Caco-2 (cell line): ENCODE data around the gene NTRK2. TPM values are rescaled to one million over a fixed set of nuclear protein-coding genes. Genes with fewer than 3 reads are reported as not detected.

Experiments
- BruUV-seq: library from RNA; stranded (reverse); fragments of 400-500 nt; replicated peaks from 2 replicates; lab custom pipeline; 2021; lab: Mats Ljungman, UMichigan
- CTCF ChIA-PET: fragments of 300-600 bp; sonication (Branson Sonifier 250); formaldehyde crosslinking; loops from one replicate; lab custom pipeline; 2022; ENCODE audit warnings: antibody characterized with exemption; lab: Charles Lee
- POLR2A ChIA-PET: fragments of 300-600 bp; sonication (Branson Sonifier 250); formaldehyde crosslinking; loops from one replicate; lab custom pipeline; 2022; ENCODE audit warnings: antibody characterized with exemption; lab: Charles Lee
- DNase-seq, 2 experiments: peaks; one replicate each; pipeline versions ENCODE4 v3.0.0 to v3.0.0-alpha.2; 2020 to 2022
- H3K27me3 ChIP-seq: replicated peaks from 2 replicates; pipeline ENCODE4 v1.6.0; 2011; ENCODE audit warnings: low read length; ENCODE audit not compliant: control insufficient read depth, insufficient read depth
- H3K36me3 ChIP-seq: 2 replicates; pipeline ENCODE4 v1.5.1; 2011; ENCODE audit warnings: low read length; ENCODE audit not compliant: control insufficient read depth, insufficient read depth
- H3K4me1 ChIP-seq: fragments of 250-450 bp; sonication (Bioruptor Pico); 2 replicates; pipeline ENCODE4 v1.5.1; 2020; ENCODE audit warnings: mild to moderate bottlenecking
- H3K4me3 ChIP-seq: 2 replicates; pipeline ENCODE4 v1.5.1; 2011; ENCODE audit warnings: low read depth, mild to moderate bottlenecking, control low read depth, low read length
- H3K9me3 ChIP-seq: fragments of 250-450 bp; sonication (Bioruptor Pico); 2 replicates; pipeline ENCODE4 v1.5.1; 2020; ENCODE audit warnings: mild to moderate bottlenecking, moderate library complexity
- H3K27ac Mint-ChIP-seq: one replicate; pipeline ENCODE4 v1.8.0; 2022; ENCODE audit warnings: mixed read lengths; ENCODE audit not compliant: unreplicated experiment
- H3K27me3 Mint-ChIP-seq: one replicate; pipeline ENCODE4 v1.8.0; 2022; ENCODE audit warnings: mixed read lengths; ENCODE audit not compliant: insufficient read depth, unreplicated experiment
- H3K36me3 Mint-ChIP-seq: one replicate; pipeline ENCODE4 v1.8.0; 2022; ENCODE audit warnings: mild to moderate bottlenecking, mixed read lengths; ENCODE audit not compliant: insufficient read depth, unreplicated experiment
- H3K4me1 Mint-ChIP-seq: one replicate; pipeline ENCODE4 v1.8.0; 2022; ENCODE audit warnings: low read depth, mixed read lengths; ENCODE audit not compliant: unreplicated experiment
- H3K4me3 Mint-ChIP-seq: one replicate; pipeline ENCODE4 v1.8.0; 2022; ENCODE audit warnings: mild to moderate bottlenecking, moderate library complexity, mixed read lengths; ENCODE audit not compliant: unreplicated experiment
- H3K9me3 Mint-ChIP-seq: one replicate; pipeline ENCODE4 v1.8.0; 2022; ENCODE audit warnings: mixed read lengths; ENCODE audit not compliant: unreplicated experiment
- intact Hi-C: fragments of 100-400 bp; cut with micrococcal nuclease; formaldehyde crosslinking; loops from one replicate; pipeline ENCODE4 v1.10.0; 2022; ENCODE audit not compliant: unreplicated experiment
- total RNA-seq: library from RNA; stranded (reverse); gene quantifications from 2 replicates; pipeline ENCODE4 v1.2.3, GENCODE V29; 2022
- TF ChIP-seq, protein P1 (sequence below), 2 experiments: fragments of 200-600 bp in 1 of 2; IDR thresholded peaks; 1 replicate in 1 of 2; 2 replicates in 1 of 2; pipeline versions ENCODE4 v1.5.1 to v1.8.0; 2011 to 2022; ENCODE audit warnings: antibody characterized with exemption in 1 of 2, control low read depth in 1 of 2, inconsistent platforms in 1 of 2, low read depth in 1 of 2, low read length in 1 of 2, mild to moderate bottlenecking in 1 of 2, moderate library complexity in 1 of 2; ENCODE audit not compliant: insufficient read depth in 1 of 2, severe bottlenecking in 1 of 2, unreplicated experiment in 1 of 2

The NTRK2 gene
- total RNA-seq, 1 experiment from 2014 or later: not detected

GRCh38 chr9:85020791-85021190 is 351.3 kb downstream of the NTRK2 start:
- intact Hi-C loops: no loop called here
- H3K36me3 ChIP-seq: no peaks in the 10 kb centered on the region
- ChIA-PET POLR2A (no interaction called here), CTCF (no interaction called here)
- Mint-ChIP-seq H3K27me3 (no peaks in the 10 kb centered on the region), H3K4me1 (no peaks in the 10 kb centered on the region), H3K4me3 (no peak overlapping the region), H3K36me3 (no peaks in the 10 kb centered on the region), H3K27ac (no peak overlapping the region), H3K9me3 (no peaks in the 10 kb centered on the region)
- H3K4me3 ChIP-seq: no peak overlapping the region
- no peak for DNase-seq
- H3K4me1 ChIP-seq: no peaks in the 10 kb centered on the region
- TF ChIP-seq, protein P1, sequence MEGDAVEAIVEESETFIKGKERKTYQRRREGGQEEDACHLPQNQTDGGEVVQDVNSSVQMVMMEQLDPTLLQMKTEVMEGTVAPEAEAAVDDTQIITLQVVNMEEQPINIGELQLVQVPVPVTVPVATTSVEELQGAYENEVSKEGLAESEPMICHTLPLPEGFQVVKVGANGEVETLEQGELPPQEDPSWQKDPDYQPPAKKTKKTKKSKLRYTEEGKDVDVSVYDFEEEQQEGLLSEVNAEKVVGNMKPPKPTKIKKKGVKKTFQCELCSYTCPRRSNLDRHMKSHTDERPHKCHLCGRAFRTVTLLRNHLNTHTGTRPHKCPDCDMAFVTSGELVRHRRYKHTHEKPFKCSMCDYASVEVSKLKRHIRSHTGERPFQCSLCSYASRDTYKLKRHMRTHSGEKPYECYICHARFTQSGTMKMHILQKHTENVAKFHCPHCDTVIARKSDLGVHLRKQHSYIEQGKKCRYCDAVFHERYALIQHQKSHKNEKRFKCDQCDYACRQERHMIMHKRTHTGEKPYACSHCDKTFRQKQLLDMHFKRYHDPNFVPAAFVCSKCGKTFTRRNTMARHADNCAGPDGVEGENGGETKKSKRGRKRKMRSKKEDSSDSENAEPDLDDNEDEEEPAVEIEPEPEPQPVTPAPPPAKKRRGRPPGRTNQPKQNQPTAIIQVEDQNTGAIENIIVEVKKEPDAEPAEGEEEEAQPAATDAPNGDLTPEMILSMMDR (IDR thresholded peaks at IDR 0.05; ENCODE audit: insufficient read depth in 1 of 2, low read depth in 1 of 2, low read length in 1 of 2, severe bottlenecking in 1 of 2, unreplicated experiment in 1 of 2): no peak
- H3K27me3 ChIP-seq: no peaks in the 10 kb centered on the region
- H3K9me3 ChIP-seq: no peaks in the 10 kb centered on the region
- no TSS peak for BruUV-seq

- no peaks in the 10 kb centered on the region for H3K9me3 Mint-ChIP-seq
- intact Hi-C loops: no loop called here
- Histone ChIP-seq H3K9me3 (no peaks in the 10 kb centered on the region), H3K36me3 (no peaks in the 10 kb centered on the region), H3K4me1 (no peaks in the 10 kb centered on the region), H3K27me3 (no peaks in the 10 kb centered on the region), H3K4me3 (no peak overlapping the region)
- H3K27me3 Mint-ChIP-seq: no peaks in the 10 kb centered on the region
- DNase-seq: no peak
- no peaks in the 10 kb centered on the region for H3K36me3 Mint-ChIP-seq
- POLR2A ChIA-PET: no interaction called here
- H3K27ac Mint-ChIP-seq: no peak overlapping the region
- TF ChIP-seq, protein P1 (IDR thresholded peaks at IDR 0.05; ENCODE audit: insufficient read depth in 1 of 2, low read depth in 1 of 2, low read length in 1 of 2, severe bottlenecking in 1 of 2, unreplicated experiment in 1 of 2): no peak
- no peaks in the 10 kb centered on the region for H3K4me1 Mint-ChIP-seq
- no TSS peak for BruUV-seq
- no peak overlapping the region for H3K4me3 Mint-ChIP-seq
- CTCF ChIA-PET: no interaction called here
Observed at GRCh38 chr9:85021686-85022085, 352.2 kb downstream of the NTRK2 start.

GRCh38 chr9:85024374-85024773 is 354.8 kb downstream of the NTRK2 start:
- intact Hi-C loops: no loop called here
- H3K27me3 Mint-ChIP-seq: no peaks in the 10 kb centered on the region
- no TSS peak for BruUV-seq
- no peak overlapping the region for H3K4me3 Mint-ChIP-seq
- Histone ChIP-seq H3K9me3 (no peaks in the 10 kb centered on the region), H3K4me1 (no peaks in the 10 kb centered on the region), H3K4me3 (no peak overlapping the region), H3K36me3 (no peaks in the 10 kb centered on the region), H3K27me3 (no peaks in the 10 kb centered on the region)
- H3K36me3 Mint-ChIP-seq: no peaks in the 10 kb centered on the region
- TF ChIP-seq, protein P1 (IDR thresholded peaks at IDR 0.05; ENCODE audit: insufficient read depth in 1 of 2, low read depth in 1 of 2, low read length in 1 of 2, severe bottlenecking in 1 of 2, unreplicated experiment in 1 of 2): no peak
- CTCF ChIA-PET: no interaction called here
- POLR2A ChIA-PET: no interaction called here
- no peak overlapping the region for H3K27ac Mint-ChIP-seq
- no peak for DNase-seq
- H3K9me3 Mint-ChIP-seq: no peaks in the 10 kb centered on the region
- H3K4me1 Mint-ChIP-seq: no peaks in the 10 kb centered on the region
